Stimulated activated CD4-positive, alpha-beta T cell treated with anti-CD3 and anti-CD28 coated beads, Interleukin-4, amount 100 ng/mL, for 4 hours (primary cell): ENCODE results near the gene GRAMD2B.
"Not testable (repeated sequence)": the region's sequence is repeated elsewhere in the genome, so short reads cannot be mapped to it uniquely, and the experiment has no call there.

Source experiments
- DNase-seq, 2 experiments: peaks; one replicate each; pipeline ENCODE4 v3.0.0-alpha.2; 2020

The GRAMD2B gene

DNA sequence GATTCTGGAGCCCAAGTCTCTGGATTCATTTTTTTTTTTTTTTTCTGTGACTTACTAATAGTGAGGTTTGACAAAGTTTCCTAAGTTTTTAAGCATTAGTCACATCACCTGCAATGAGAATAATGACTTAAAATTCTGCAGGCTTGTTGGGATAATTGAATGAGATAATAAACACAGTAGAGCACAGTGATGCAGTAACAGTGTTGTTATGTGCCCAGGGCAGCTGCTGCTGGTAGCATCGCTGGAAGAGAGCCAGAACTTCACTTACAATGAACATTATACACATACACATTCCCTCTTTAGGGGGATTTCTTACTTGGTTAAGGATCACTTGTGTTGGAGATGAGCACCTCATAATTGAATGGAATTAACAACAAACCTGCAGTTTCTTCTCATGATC lies 92.9 kb downstream of the GRAMD2B start:
- DNase-seq, result no peak

DNA sequence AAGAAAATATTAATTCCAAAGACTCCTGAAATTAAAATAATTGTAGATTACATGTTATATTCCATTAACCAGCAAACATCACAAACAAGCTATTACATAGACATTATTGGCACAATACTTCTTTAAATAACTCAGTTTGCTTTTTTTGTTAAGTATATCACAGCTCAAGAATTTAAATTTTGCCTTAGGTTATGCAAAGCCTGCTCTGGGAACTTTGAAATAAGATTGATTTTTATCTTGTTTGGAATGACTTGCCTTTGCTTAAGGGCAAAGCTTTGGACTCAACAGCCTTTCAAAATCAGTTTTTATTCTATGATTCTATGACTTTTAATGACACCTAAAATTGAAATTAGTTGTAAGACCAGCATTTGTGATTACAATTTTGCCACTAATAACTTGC lies 93.6 kb downstream of the GRAMD2B start:
- no peak for DNase-seq

DNA sequence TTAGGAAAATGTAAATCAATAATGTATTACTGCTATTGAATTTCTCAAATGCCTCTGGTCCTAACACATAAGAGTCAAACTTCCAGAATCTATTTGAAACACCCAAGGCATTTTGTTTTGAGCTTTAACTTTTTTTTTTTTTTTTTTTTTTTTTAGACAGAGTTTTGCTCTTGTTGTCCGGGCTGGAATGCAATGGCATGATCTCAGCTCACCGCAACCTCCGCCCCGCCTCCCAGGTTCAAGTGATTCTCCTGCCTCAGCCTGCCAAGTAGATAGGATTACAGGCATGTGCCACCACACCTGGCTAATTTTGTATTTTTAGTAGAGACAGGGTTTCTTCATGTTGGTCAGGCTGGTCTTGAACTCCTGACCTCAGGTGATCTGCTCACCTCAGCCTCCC lies 96.0 kb downstream of the GRAMD2B start:
- not testable (repeated sequence) for DNase-seq

DNA sequence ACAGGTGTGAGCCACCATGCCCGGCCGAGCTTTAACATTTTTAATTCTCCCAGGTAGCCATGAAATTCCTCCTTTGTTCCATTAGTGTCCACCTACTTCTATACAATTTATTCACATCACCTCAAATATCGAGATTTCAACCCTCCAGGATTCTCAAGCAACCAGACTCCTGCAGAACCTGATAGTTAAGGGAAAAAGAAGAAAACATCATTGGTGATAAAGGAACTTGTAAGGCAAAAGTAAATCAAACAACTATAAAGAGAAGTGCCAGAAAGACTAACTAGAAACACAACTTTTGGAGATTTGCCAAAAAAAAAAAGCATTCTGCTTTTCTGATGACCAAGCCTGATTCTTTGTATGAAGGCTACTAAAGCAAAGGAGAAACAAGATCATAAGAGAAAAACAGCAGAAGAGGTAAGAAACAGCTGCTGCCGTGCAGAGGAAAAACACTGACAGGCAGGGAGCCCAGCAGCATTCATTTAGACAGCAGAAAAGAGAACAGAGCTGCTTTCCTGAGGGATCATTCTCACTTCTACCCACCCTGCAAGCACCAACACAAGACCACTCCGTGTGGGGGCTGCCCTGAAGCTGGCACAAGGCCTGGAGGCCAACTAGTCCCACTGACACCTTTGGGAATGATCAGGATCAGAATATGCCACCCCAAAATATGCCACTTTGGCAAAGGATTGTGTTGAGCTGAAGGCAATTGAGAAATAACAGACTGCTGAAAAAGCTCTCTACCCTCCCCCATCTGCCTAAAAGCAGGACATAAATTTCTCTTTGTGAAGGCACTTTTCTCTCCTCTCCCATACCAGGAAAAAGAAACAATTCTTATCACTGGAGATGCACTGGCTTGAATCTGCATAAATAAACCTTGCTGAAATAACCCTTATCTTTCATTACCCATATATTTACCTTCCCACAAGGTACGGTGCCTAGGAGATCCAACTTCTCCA lies 96.7 kb downstream of the GRAMD2B start:
- no peak for DNase-seq

DNA sequence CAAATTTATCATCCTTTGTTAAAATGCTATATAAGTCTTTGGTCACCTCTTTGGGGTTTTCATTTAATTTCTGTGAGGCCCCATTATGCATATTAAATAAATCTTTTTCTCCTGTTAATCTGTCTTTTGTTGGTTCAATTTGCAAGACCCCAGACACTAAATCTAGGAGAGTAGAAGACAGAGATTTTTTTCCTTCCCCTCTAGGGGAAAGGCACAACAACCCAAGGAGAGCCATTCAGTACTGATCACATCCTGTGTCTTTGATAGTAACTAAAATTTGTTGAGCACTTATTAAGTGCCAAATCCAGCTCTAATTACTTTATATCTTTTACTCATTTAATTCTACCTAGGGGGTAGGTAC lies 97.4 kb downstream of the GRAMD2B start:
- DNase-seq, result no peak

DNA sequence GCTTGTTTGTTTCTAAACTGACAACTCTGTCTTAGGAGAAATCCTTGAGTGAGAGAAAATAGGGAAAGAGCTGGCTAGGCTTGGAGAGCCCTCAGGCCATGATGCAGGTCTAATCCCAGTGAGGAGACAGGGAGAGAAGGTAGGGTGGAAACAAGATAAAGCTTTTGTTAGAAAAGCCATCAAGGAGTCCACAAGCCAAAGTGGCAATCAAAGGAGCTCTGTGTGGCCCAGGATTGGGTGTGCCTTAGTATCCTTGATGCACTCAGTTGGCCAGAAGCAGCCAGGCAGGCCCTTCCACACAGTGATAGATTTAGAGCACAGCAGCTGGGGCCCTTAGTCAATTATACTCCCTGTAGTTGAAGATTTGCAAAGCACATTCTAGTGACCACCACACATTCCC lies 97.9 kb downstream of the GRAMD2B start:
- DNase-seq, result no peak

DNA sequence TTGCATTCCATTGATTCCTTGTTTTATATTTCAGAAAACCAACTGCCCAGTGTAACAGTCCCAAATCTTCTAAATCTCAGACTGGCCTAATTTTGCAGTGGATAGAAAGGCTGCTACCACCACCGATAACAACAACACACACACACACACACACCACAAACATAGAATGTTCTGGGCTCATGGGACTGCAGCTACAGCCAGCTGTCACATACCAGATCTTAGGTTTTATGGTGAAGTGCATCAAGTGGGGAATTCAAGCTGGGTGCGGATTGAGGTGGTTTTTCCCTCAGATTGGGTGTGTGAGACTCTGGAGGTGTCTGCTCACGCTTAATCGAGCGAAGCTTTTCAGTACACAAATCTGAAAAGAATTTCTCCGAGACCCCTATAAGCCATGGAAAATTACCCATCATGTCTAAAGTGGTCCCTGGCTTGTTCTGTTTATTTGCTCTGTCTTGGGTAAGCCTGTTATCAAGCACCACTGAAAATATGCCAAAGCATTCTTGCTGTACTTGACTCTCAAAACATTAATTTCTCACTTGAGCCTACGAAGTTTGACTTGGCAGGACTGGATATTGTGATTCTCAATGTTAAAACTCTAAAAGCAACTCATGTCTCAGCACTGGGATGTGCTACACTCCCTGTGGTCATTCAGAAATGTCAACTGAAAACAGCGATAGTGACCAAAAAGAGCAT lies 100.8 kb downstream of the GRAMD2B start:
- DNase-seq, result no peak

DNA sequence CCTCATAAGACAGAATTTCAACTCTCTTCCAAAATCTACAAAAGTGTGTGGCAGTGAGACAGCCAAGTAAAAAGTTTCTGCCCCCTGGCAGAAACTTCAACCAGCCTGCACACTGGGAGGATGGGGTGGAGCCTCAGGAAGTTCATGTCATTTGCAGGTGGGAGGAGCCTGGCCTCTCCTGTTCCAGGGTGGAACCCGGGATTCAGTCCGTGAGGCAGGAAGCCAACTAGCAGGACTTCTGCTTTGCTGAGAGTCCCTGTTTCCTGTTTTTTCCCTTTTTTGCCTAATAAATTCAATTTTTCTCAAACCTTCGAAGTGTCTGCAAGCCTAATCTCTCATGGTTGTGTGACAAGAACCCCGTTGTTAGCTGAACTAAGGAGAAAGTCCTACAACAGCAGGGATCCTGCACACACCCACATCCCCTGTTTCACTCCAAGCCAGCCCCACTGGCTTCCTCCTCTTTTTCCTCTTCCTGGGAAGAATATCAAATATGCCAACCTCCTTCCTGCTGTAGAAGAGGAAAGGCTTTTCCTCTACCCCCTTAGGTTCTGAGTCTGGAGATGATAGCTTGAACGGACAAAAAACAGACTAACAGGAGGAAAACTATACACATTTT lies 102.5 kb downstream of the GRAMD2B start:
- DNase-seq, result no peak

DNA sequence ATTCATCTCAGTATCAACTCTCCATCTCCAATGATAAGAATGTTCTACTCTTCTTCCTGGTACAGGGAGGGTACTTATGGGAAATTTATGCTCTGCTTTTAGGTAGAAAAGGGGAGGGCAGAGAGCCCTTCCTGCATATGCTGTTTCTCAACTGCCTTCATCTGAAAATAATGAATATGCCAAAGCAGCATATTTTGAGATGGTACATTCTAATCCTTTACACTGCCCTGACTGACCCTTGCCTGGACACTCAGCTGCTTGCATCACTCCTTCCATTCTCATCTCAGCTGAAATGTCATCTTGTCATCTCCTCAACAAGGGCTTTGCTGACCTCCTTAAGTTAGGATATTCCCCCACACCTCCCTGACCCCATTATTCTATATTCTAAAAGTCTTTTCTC lies 103.3 kb downstream of the GRAMD2B start:
- no peak for DNase-seq

DNA sequence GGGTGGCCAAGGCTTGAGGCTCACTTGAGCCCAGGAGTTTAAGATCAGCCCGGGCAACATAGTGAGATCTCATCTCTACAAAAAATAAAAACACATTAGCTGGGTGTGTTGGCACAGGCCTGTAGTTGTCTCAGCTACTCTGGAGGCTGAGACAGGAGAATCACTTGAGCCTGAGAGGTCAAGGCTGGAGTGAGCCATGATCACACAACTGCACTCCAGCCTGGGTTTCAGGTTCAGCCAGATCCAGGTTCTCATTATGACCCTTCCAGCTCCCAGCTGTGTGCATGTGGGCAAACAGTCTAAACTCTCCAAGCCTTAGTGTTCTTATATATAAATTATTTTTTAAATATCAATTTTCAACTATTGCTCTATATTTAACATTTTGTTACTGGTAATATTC lies 103.9 kb downstream of the GRAMD2B start:
- no peak for DNase-seq

DNA sequence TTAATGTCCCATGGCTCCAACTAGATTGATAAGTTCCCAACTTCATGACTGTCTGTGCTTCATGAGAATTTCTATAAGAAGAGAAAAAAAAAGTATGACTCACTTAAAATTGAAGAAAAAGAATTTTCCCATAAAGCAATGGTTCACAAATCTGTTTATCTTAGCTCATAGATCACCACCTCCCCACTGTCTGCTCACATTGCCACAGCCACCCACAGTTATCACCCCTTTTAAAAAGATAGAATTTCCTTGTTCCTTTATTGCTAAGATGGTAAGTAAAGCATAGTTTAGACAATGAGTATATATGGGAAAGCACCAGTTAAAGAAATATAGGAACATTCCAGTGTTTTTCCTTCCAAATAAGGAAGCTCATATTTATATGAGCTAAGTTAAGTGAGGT lies 104.7 kb downstream of the GRAMD2B start:
- DNase-seq, result no peak

DNA sequence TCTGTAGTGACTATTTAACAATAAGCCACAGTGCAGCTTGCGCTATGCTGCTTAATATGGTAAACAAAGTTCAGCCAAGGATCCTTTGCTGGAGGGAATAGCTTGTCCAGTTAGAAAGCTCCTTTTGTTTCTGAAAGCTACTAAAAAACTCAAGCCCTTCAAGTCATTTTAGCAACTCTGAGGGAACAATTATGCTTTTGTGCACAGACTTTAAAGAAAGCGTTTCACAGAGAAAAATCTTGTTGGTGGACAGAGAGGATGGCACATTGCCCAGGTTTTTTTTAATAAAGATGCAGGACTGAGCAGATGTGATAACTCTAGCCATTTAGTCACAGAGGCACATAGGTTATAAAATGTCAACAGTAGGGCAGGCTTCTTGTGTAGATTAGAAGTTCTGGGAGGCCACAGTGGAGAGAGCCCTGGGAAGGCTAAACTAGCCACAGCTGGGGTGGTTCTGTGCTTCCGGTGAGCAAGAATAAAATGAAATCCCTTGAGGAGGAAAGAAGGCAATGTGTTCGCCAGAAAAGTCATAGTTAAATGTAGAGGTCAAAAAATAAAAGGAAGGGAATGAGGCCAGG lies 108.4 kb downstream of the GRAMD2B start:
- no peak for DNase-seq

DNA sequence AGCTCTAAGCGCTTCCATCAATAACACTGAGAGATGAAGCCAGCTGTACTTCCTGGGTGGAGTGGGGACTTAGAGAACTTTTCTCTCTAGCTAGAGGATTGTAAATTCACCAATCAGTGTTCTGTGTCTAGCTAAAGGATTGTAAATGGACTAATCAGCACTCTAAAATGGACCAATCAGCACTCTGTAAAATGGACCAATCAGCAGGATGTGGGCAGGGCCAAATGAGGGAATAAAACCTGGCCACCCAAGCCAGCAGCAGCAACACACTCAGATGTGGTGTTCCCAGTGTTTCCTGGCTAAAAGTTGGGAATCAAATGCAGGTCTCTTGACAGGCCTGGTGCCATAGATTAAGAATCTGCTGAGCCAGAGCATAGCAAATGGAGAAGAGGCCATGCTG lies 111.3 kb downstream of the GRAMD2B start:
- no peak for DNase-seq

DNA sequence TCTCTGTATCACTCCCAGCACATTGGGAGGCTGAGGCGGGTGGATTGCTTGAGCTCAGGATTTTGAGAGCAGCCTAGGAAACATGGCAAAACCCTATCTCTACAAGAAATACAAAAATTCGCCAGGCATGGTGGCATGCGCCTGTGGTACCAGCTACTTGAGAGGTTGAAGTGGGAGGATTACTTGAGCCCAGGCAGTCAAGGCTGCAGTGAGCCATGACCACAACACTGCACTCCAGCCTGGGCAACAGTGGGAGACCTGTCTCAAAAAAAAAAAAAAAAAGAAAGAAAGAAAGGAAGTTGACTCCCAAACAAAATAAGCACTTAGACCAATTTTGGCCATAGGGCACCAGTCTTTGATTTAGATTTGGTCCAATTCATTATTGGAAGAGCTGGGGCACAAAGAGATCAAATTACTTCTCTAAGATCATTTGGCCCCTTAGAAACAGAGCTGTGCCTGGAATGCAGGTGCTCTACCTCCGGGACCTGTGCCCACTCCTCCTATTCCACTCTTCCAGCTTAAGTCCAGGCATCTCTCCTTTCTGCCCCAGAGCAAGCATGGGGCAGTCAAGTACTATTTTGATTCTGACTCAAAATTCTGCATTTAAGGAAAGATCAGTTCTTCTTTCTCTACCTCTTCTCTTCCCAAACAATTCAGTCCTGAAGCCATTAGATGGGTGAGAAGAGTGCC lies 112.8 kb downstream of the GRAMD2B start:
- no peak for DNase-seq

DNA sequence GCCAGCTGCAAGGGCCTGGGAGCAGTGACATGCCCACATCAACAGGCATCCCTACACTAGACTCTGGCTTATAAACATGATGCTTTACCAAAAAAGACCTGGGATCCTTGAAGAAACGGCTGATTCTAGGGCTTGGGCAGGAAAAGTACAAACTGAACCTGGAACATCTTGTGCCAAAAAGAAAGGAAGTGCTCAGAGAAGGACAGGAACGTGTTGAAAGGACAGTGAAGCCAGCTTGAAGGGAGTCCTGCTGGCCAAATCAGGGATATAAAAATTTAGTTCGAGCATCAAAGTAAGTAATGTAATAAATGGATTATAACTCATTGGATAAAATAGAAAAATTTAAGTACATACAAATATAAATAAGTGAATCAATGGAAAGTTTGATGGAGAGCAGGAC lies 113.7 kb downstream of the GRAMD2B start:
- no peak for DNase-seq

DNA sequence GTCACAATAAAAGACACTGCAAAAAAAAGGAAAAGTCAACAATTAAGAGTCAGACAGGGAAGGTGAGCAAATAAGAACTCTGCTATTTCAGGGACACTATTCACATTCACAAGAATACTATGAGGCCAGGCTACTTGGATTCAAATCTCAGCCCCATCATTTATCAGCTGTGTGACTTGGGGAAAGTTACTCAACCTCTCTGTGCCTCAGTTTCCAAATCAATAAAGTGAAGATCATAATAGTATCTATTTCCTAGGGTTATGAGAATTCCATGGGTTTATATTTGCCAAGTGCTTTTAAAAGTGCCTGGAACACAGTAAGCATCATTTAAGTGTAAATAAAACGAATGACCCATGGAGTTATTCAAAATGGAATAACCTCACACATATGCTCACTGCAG lies 115.4 kb downstream of the GRAMD2B start:
- no peak for DNase-seq

DNA sequence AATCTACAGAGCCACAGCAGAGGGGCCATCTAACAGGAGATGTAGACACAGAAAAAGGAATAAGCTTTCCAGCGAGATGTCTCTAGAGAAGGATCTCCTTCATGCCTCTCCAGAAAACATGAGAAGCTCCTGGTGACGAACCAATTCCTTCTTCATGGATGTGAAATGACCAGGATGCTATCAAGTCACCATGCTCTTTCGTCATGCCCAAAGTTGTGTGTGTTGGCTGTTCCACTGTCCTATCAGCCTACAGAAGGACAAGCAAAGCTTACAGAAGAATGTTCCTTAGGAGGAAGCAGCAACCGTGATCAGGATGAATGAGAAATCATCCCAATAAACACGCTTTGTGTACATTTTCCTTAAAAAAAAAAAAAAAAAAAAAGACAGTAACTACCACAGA lies 117.4 kb downstream of the GRAMD2B start:
- DNase-seq, result no peak

DNA sequence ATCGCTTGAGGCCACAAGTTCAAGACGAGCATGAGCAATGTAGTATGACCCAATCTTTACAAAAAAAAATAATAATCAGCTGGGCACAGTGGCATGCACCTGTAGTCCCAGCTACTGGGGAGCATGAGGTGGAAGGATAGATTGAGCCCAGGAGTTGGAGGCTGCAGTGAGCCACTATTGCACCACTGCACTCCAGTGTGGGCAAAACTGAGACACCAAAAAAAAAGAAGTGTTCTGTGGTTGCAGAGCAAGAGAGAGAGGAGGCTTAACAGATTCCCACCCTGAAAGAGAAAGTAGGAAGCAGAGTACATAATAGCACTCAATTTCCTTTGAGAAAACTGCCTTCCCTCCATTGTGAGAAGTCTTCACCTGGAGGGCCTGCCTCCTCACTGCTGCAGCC lies 119.2 kb downstream of the GRAMD2B start:
- no peak for DNase-seq

DNA sequence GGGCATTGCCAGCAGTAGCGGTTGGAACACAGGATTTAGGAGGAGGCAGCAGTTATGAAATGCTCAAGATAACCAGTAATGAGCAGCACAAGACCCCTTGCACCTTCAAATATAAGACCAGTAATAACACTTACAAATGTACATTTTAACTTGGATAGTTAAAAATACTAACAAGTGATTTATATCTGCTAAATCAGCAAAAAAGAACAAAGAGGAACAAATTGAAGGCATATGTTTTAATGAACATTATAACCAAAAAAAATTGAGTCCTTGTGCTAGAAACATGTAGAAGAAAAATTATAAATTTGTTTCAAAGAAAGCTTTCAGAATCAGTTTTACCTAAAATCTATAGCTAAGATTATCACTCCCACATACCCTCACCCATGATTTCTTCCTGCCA lies 119.8 kb downstream of the GRAMD2B start:
- no peak for DNase-seq

DNA sequence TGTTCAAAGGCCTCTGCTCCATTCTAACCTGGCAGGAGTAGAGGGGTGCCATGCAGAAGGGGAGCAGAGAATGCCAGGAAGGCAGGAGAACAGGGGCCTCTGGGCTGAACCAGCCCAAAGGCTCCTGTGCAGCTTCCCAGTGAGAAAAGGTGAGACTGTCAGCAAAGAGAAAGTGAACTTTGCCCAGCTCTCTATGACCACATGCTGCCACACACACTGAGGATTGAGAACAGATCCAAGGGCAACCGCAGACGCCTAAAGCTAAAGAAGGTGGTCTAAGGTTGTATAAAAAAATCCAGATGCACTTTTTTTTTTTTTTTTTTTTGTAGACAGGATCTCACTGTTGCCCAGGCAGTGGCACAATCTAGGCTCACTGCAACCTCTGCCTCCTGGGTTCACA lies 120.5 kb downstream of the GRAMD2B start:
- DNase-seq, result no peak
